Subcutaneous adipose tissue (tissue), 4 donors: ENCODE results near the gene CCDC73. TPM values are rescaled to one million over a fixed set of nuclear protein-coding genes. Genes with fewer than 3 reads are reported as not detected.

ENCODE experiments used
- CTCF ChIP-seq: fragments of 450-650 bp; IDR thresholded peaks from one replicate; pipeline ENCODE4 v1.5.1; 2016; ENCODE audit warnings: low read depth, mild to moderate bottlenecking, control low read depth, antibody characterized with exemption, moderate library complexity
- total RNA-seq, 4 donors: library from RNA; depleted of rRNA; stranded (reverse); fragments of >200 nt; gene quantifications; one replicate each; pipeline ENCODE4 v1.1.0, GENCODE V29; 2016

The CCDC73 gene
- total RNA-seq, 4 donors from 2014 or later = 0.17 TPM; not detected in 3

GRCh38 chr11:32779136-32779535 is 15.3 kb downstream of the CCDC73 start:
- TF ChIP-seq CTCF = no peak

- no peak for TF ChIP-seq CTCF
Observed at GRCh38 chr11:32775908-32776307, 18.6 kb downstream of the CCDC73 start.

- TF ChIP-seq CTCF = no peak
Observed at GRCh38 chr11:32774081-32774480, 20.4 kb downstream of the CCDC73 start.

GRCh38 chr11:32772731-32773130 is 21.7 kb downstream of the CCDC73 start:
- TF ChIP-seq CTCF = no peak

GRCh38 chr11:32758291-32758690 is 36.2 kb downstream of the CCDC73 start:
- no peak for TF ChIP-seq CTCF

- TF ChIP-seq CTCF = no peak
Observed at GRCh38 chr11:32752001-32752400, 42.5 kb downstream of the CCDC73 start.

GRCh38 chr11:32751381-32751780 is 43.1 kb downstream of the CCDC73 start:
- TF ChIP-seq CTCF = no peak
